ENCODE data around the gene RFPL3. TPM values are rescaled to one million over a fixed set of nuclear protein-coding genes. Genes with fewer than 3 reads are reported as not detected.
"Not testable (repeated sequence)": the region's sequence is repeated elsewhere in the genome, so short reads cannot be mapped to it uniquely, and the experiment has no call there.

The RFPL3 gene
- total RNA-seq, 1 donor from 2014 or later: not detected

- no peak overlapping the region for H3K27ac Mint-ChIP-seq (ENCODE audit: unreplicated experiment)
- H3K4me1 Mint-ChIP-seq (ENCODE audit: low read depth, unreplicated experiment): no peaks in the 10 kb centered on the region
- no peak overlapping the region for H3K4me3 Mint-ChIP-seq (ENCODE audit: unreplicated experiment)
- peaks cover 8% of the 10 kb centered on the region for H3K36me3 Mint-ChIP-seq (ENCODE audit: unreplicated experiment)
- H3K27me3 Mint-ChIP-seq (ENCODE audit: unreplicated experiment): peaks cover 5% of the 10 kb centered on the region
- no peak for DNase-seq
- no peak for TF ChIP-seq CTCF (IDR thresholded peaks at IDR 0.05; ENCODE audit: partially characterized antibody, unreplicated experiment)
- H3K9me3 Mint-ChIP-seq (ENCODE audit: unreplicated experiment): no peaks in the 10 kb centered on the region
Observed at GRCh38 chr22:32352681-32353080, 5.0 kb upstream of the RFPL3 start.

GRCh38 chr22:32353292-32353691 is 4.4 kb upstream of the RFPL3 start:
- Mint-ChIP-seq H3K27ac (ENCODE audit: unreplicated experiment) (no peak overlapping the region), H3K27me3 (ENCODE audit: unreplicated experiment) (peaks cover 5% of the 10 kb centered on the region), H3K4me1 (ENCODE audit: low read depth, unreplicated experiment) (peaks cover 5% of the 10 kb centered on the region), H3K4me3 (ENCODE audit: unreplicated experiment) (no peak overlapping the region), H3K36me3 (ENCODE audit: unreplicated experiment) (peaks cover 8% of the 10 kb centered on the region), H3K9me3 (ENCODE audit: unreplicated experiment) (no peaks in the 10 kb centered on the region)
- no peak for DNase-seq
- no peak for TF ChIP-seq CTCF (IDR thresholded peaks at IDR 0.05; ENCODE audit: partially characterized antibody, unreplicated experiment)

GRCh38 chr22:32353840-32354239 is 3.8 kb upstream of the RFPL3 start:
- H3K4me1 Mint-ChIP-seq (ENCODE audit: low read depth, unreplicated experiment): peaks cover 7% of the 10 kb centered on the region
- DNase-seq: no peak
- H3K4me3 Mint-ChIP-seq (ENCODE audit: unreplicated experiment): no peak overlapping the region
- peaks cover 5% of the 10 kb centered on the region for H3K27me3 Mint-ChIP-seq (ENCODE audit: unreplicated experiment)
- H3K36me3 Mint-ChIP-seq (ENCODE audit: unreplicated experiment): peaks cover 8% of the 10 kb centered on the region
- H3K9me3 Mint-ChIP-seq (ENCODE audit: unreplicated experiment): no peaks in the 10 kb centered on the region
- no peak for TF ChIP-seq CTCF (IDR thresholded peaks at IDR 0.05; ENCODE audit: partially characterized antibody, unreplicated experiment)
- H3K27ac Mint-ChIP-seq (ENCODE audit: unreplicated experiment): no peak overlapping the region

GRCh38 chr22:32354360-32355351 is 3.0 kb upstream of the RFPL3 start:
- no peak for DNase-seq
- H3K36me3 Mint-ChIP-seq (ENCODE audit: unreplicated experiment): peaks cover 8% of the 10 kb centered on the region
- H3K4me1 Mint-ChIP-seq (ENCODE audit: low read depth, unreplicated experiment): peaks cover 7% of the 10 kb centered on the region
- H3K4me3 Mint-ChIP-seq (ENCODE audit: unreplicated experiment): no peak overlapping the region
- TF ChIP-seq CTCF (IDR thresholded peaks at IDR 0.05; ENCODE audit: partially characterized antibody, unreplicated experiment): no peak
- H3K27me3 Mint-ChIP-seq (ENCODE audit: unreplicated experiment): peaks cover 7% of the 10 kb centered on the region
- H3K9me3 Mint-ChIP-seq (ENCODE audit: unreplicated experiment): no peaks in the 10 kb centered on the region
- no peak overlapping the region for H3K27ac Mint-ChIP-seq (ENCODE audit: unreplicated experiment)

GRCh38 chr22:32355760-32356159 is 1.9 kb upstream of the RFPL3 start:
- H3K9me3 Mint-ChIP-seq (ENCODE audit: unreplicated experiment): no peaks in the 10 kb centered on the region
- peaks cover 7% of the 10 kb centered on the region for H3K4me1 Mint-ChIP-seq (ENCODE audit: low read depth, unreplicated experiment)
- H3K4me3 Mint-ChIP-seq (ENCODE audit: unreplicated experiment): peak overlapping the region; percentile 30
- TF ChIP-seq CTCF (IDR thresholded peaks at IDR 0.05; ENCODE audit: partially characterized antibody, unreplicated experiment): no peak
- H3K27me3 Mint-ChIP-seq (ENCODE audit: unreplicated experiment): peaks cover 7% of the 10 kb centered on the region
- H3K36me3 Mint-ChIP-seq (ENCODE audit: unreplicated experiment): peaks cover 8% of the 10 kb centered on the region
- no peak for DNase-seq
- H3K27ac Mint-ChIP-seq (ENCODE audit: unreplicated experiment): no peak overlapping the region

- not testable (repeated sequence) for H3K27ac Mint-ChIP-seq (ENCODE audit: unreplicated experiment); H3K27me3 Mint-ChIP-seq (ENCODE audit: unreplicated experiment); H3K36me3 Mint-ChIP-seq (ENCODE audit: unreplicated experiment); H3K4me1 Mint-ChIP-seq (ENCODE audit: low read depth, unreplicated experiment); H3K9me3 Mint-ChIP-seq (ENCODE audit: unreplicated experiment); DNase-seq; H3K4me3 Mint-ChIP-seq (ENCODE audit: unreplicated experiment)
Observed at GRCh38 chr22:32360096-32360495, 2.4 kb downstream of the RFPL3 start.
